HEK293 (cell line): ENCODE measurements around the gene UNK.

ENCODE experiments used
- BCL6B ChIP-seq: fragments of 450-650 bp; formaldehyde crosslinking; IDR thresholded peaks from 2 replicates; pipeline ENCODE4 v1.5.1; 2017; ENCODE audit warnings: missing biosample characterization, missing genetic modification characterization
- EGR2 ChIP-seq: fragments of 450-650 bp; formaldehyde crosslinking; IDR thresholded peaks from 2 replicates; pipeline ENCODE4 v1.5.1; 2016; ENCODE audit warnings: low read depth, missing biosample characterization, missing genetic modification characterization
- GLIS2 ChIP-seq: fragments of 450-650 bp; formaldehyde crosslinking; IDR thresholded peaks from 2 replicates; pipeline ENCODE4 v1.5.1; 2016; ENCODE audit warnings: missing biosample characterization, missing genetic modification characterization
- IKZF3 ChIP-seq: fragments of 450-650 bp; IDR thresholded peaks from 2 replicates; pipeline ENCODE4 v1.5.0; 2018; ENCODE audit warnings: missing biosample characterization, mild to moderate bottlenecking, missing genetic modification characterization, moderate library complexity
- WT1 ChIP-seq: fragments of 450-650 bp; formaldehyde crosslinking; IDR thresholded peaks from 2 replicates; pipeline ENCODE4 v1.5.1; 2016; ENCODE audit warnings: missing biosample characterization, missing genetic modification characterization
- ZBTB21 ChIP-seq: fragments of 450-650 bp; formaldehyde crosslinking; IDR thresholded peaks from 2 replicates; pipeline ENCODE4 v1.5.1; 2017; ENCODE audit warnings: missing biosample characterization, missing genetic modification characterization
- ZBTB26 ChIP-seq: fragments of 450-650 bp; formaldehyde crosslinking; optimal IDR thresholded peaks from 2 replicates; pipeline ENCODE3; 2016; ENCODE audit warnings: missing biosample characterization, mild to moderate bottlenecking, missing genetic modification characterization
- ZFHX2 ChIP-seq: fragments of 450-650 bp; formaldehyde crosslinking; conservative IDR thresholded peaks from 2 replicates; pipeline ENCODE4 v1.5.1; 2016; ENCODE audit warnings: missing biosample characterization, missing genetic modification characterization
- ZNF132 ChIP-seq: fragments of 450-650 bp; formaldehyde crosslinking; IDR thresholded peaks from 2 replicates; pipeline ENCODE4 v1.5.1; 2017; ENCODE audit warnings: missing biosample characterization, missing genetic modification characterization, borderline replicate concordance
- ZNF146 ChIP-seq: fragments of 450-650 bp; formaldehyde crosslinking; IDR thresholded peaks from 2 replicates; pipeline ENCODE4 v1.5.1; 2016; ENCODE audit warnings: missing biosample characterization, missing genetic modification characterization
- ZNF174 ChIP-seq: fragments of 450-650 bp; formaldehyde crosslinking; IDR thresholded peaks from 2 replicates; pipeline ENCODE4 v1.5.0; 2017; ENCODE audit warnings: missing biosample characterization, mild to moderate bottlenecking, missing genetic modification characterization
- ZNF175 ChIP-seq: fragments of 450-650 bp; formaldehyde crosslinking; IDR thresholded peaks from 2 replicates; pipeline ENCODE4 v1.5.1; 2016; ENCODE audit warnings: missing biosample characterization, missing genetic modification characterization
- ZNF354C ChIP-seq: fragments of 450-650 bp; formaldehyde crosslinking; IDR thresholded peaks from 2 replicates; pipeline ENCODE4 v1.5.1; 2016; ENCODE audit warnings: missing biosample characterization, missing genetic modification characterization, low read depth, borderline replicate concordance
- ZNF362 ChIP-seq: fragments of 450-650 bp; formaldehyde crosslinking; IDR thresholded peaks from 2 replicates; pipeline ENCODE4 v1.5.1; 2016; ENCODE audit warnings: missing biosample characterization, missing genetic modification characterization
- ZNF501 ChIP-seq: fragments of 450-650 bp; formaldehyde crosslinking; IDR thresholded peaks from 2 replicates; pipeline ENCODE4 v1.5.1; 2016; ENCODE audit warnings: missing biosample characterization, missing genetic modification characterization
- ZNF645 ChIP-seq: fragments of 450-650 bp; formaldehyde crosslinking; IDR thresholded peaks from 2 replicates; pipeline ENCODE4; 2016; ENCODE audit warnings: missing biosample characterization, missing genetic modification characterization
- ZNF654 ChIP-seq: fragments of 450-650 bp; formaldehyde crosslinking; IDR thresholded peaks from 2 replicates; pipeline ENCODE4 v1.5.1; 2016; ENCODE audit warnings: low read depth, missing biosample characterization, missing genetic modification characterization

The UNK gene

GRCh38 chr17:75874323-75875181 lies 89.9 kb downstream of the UNK start (continued):
- no peak for TF ChIP-seq ZNF362 (tag by site-specific recombination)
- TF ChIP-seq WT1 (tag by site-specific recombination) = no peak
- TF ChIP-seq ZNF654 (tag by site-specific recombination) = no peak
- no peak for TF ChIP-seq ZNF132 (tag by site-specific recombination)
- no peak for TF ChIP-seq GLIS2 (tag by site-specific recombination)
- TF ChIP-seq IKZF3 = no peak
- no peak for TF ChIP-seq ZNF354C
- TF ChIP-seq ZBTB26 = no peak
- TF ChIP-seq ZNF175 (tag by site-specific recombination) = no peak
- TF ChIP-seq EGR2 (tag by site-specific recombination) = peak; percentile 23; the same call in 1 of the 2 replicates
- TF ChIP-seq ZNF501 (tag by site-specific recombination) = no peak
- TF ChIP-seq ZNF146 (tag by site-specific recombination) = no peak
- no peak for TF ChIP-seq BCL6B (tag by site-specific recombination)
- TF ChIP-seq ZFHX2 (tag by site-specific recombination) = 0 out of 2 replicates have a peak, but pooled peaks have one; percentile 9
- TF ChIP-seq ZBTB21 = no peak
- TF ChIP-seq ZNF645 (tag by site-specific recombination) = no peak
- TF ChIP-seq ZNF174 (tag by site-specific recombination) = no peak
- TF ChIP-seq, all 188 proteins: peak for 3
